Endothelial cell (in vitro differentiated cells): ENCODE measurements around the gene GABRB3. TPM values are rescaled to one million over a fixed set of nuclear protein-coding genes. Genes with fewer than 3 reads are reported as not detected.

ENCODE experiments used
- DNase-seq: peaks from one replicate; pipeline ENCODE4 v3.0.0; 2021; ENCODE audit warnings: low spot score
- H3K27ac Mint-ChIP-seq: one replicate; pipeline ENCODE4 v1.8.0; 2021; ENCODE audit warnings: mixed read lengths, inconsistent platforms; ENCODE audit not compliant: unreplicated experiment
- H3K27me3 Mint-ChIP-seq: one replicate; pipeline ENCODE4 v1.8.0; 2021; ENCODE audit warnings: mild to moderate bottlenecking, moderate library complexity, mixed read lengths, inconsistent platforms; ENCODE audit not compliant: unreplicated experiment
- H3K36me3 Mint-ChIP-seq: one replicate; pipeline ENCODE4 v1.8.0; 2021; ENCODE audit warnings: mild to moderate bottlenecking, low read depth, mixed read lengths, inconsistent platforms; ENCODE audit not compliant: unreplicated experiment
- H3K4me1 Mint-ChIP-seq: one replicate; pipeline ENCODE4 v1.8.0; 2021; ENCODE audit warnings: mild to moderate bottlenecking, mixed read lengths, inconsistent platforms; ENCODE audit not compliant: unreplicated experiment
- H3K4me3 Mint-ChIP-seq: one replicate; pipeline ENCODE4 v1.8.0; 2021; ENCODE audit warnings: mild to moderate bottlenecking, mixed read lengths, inconsistent platforms; ENCODE audit not compliant: unreplicated experiment
- H3K9me3 Mint-ChIP-seq: one replicate; pipeline ENCODE4 v1.8.0; 2021; ENCODE audit warnings: mixed read lengths, inconsistent platforms; ENCODE audit not compliant: unreplicated experiment
- total RNA-seq: library from RNA; stranded (reverse); fragmentation: NEBNext Ultra II Directional; extraction: Animal tissue kit (Norgen Biotek cat#: 25700); gene quantifications from one replicate; pipeline ENCODE4 v1.2.1, GENCODE V29; 2021; ENCODE audit not compliant: unreplicated experiment
- TF ChIP-seq, protein P1 (sequence below): fragments of 200-600 bp; sonication (generic); IDR thresholded peaks from one replicate; pipeline ENCODE4 v1.5.0; 2021; ENCODE audit warnings: antibody characterized with exemption; ENCODE audit not compliant: unreplicated experiment

Gene GABRB3
- total RNA-seq, 1 donor from 2014 or later, result 4.4 TPM

DNA sequence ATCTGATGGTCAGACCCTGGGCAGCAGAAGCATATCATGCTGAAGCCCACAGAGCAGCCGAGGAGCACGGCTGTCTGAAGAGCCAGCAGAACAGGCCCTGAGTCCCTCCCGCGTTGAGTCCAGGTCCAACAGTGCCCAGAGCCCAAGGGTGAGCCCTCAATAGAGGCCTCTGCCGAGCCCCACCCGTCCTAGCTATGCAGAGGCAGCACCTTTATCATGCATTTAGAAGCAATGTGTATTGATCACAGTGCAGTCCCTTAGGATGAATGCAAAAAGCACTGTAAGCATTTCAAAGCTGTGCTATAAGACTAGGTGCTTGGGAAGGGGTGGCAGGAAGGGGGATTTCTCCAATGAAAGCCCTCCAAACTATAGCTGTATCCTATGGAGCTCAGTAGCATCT is 208.5 kb downstream of the GABRB3 start:
- no peak overlapping the region for H3K27ac Mint-ChIP-seq
- H3K27me3 Mint-ChIP-seq, result no peaks in the 10 kb centered on the region
- no peaks in the 10 kb centered on the region for H3K36me3 Mint-ChIP-seq
- H3K9me3 Mint-ChIP-seq, result no peaks in the 10 kb centered on the region
- H3K4me1 Mint-ChIP-seq, result no peaks in the 10 kb centered on the region
- no peak for DNase-seq
- TF ChIP-seq, protein P1, sequence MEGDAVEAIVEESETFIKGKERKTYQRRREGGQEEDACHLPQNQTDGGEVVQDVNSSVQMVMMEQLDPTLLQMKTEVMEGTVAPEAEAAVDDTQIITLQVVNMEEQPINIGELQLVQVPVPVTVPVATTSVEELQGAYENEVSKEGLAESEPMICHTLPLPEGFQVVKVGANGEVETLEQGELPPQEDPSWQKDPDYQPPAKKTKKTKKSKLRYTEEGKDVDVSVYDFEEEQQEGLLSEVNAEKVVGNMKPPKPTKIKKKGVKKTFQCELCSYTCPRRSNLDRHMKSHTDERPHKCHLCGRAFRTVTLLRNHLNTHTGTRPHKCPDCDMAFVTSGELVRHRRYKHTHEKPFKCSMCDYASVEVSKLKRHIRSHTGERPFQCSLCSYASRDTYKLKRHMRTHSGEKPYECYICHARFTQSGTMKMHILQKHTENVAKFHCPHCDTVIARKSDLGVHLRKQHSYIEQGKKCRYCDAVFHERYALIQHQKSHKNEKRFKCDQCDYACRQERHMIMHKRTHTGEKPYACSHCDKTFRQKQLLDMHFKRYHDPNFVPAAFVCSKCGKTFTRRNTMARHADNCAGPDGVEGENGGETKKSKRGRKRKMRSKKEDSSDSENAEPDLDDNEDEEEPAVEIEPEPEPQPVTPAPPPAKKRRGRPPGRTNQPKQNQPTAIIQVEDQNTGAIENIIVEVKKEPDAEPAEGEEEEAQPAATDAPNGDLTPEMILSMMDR, result no peak
- H3K4me3 Mint-ChIP-seq, result no peak overlapping the region

DNA sequence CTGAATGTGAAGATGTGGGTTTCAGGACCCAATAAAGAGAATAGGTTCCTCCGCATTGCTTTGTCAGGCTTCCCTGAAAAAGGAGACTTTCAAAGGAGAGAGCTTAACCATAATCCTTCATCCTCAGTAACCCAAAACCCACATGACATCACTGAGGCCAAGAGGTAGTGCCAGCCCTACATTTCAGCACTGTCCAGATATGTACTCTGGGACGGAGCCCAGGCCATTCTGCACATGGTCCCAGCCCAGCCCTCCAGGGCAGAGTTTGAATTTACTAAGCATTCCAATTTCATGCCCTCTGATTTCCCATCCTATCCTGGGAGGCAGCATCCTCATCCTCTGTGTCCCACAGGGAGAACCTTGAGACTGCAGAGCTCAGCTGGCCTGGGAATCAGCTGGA is 210.5 kb downstream of the GABRB3 start:
- TF ChIP-seq, protein P1, result no peak
- H3K4me1 Mint-ChIP-seq, result no peaks in the 10 kb centered on the region
- H3K27ac Mint-ChIP-seq, result no peak overlapping the region
- no peak overlapping the region for H3K4me3 Mint-ChIP-seq
- H3K27me3 Mint-ChIP-seq, result no peaks in the 10 kb centered on the region
- no peak for DNase-seq
- H3K9me3 Mint-ChIP-seq, result no peaks in the 10 kb centered on the region
- no peaks in the 10 kb centered on the region for H3K36me3 Mint-ChIP-seq

DNA sequence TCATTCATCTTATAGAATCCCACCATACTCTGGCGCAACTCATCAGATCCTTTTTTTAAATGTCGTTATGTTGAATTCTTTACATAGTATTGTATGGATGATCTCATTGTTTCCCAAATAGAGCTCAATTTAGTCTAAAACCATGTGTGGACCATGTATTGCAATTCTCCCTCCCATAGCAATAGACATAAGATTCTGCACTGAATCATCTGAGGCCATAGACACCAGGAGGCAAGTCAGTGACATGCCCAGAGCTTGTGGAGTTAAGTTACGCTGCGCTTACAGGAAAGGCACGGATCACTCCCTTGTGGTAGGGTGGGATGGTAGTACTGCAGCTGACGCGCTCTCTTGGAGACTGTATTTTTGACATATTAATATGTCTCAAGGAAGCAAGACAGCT is 211.0 kb downstream of the GABRB3 start:
- Mint-ChIP-seq H3K27me3 (no peaks in the 10 kb centered on the region), H3K27ac (no peak overlapping the region), H3K4me1 (no peaks in the 10 kb centered on the region), H3K9me3 (no peaks in the 10 kb centered on the region), H3K36me3 (no peaks in the 10 kb centered on the region), H3K4me3 (no peak overlapping the region)
- TF ChIP-seq, protein P1, result no peak
- no peak for DNase-seq

DNA sequence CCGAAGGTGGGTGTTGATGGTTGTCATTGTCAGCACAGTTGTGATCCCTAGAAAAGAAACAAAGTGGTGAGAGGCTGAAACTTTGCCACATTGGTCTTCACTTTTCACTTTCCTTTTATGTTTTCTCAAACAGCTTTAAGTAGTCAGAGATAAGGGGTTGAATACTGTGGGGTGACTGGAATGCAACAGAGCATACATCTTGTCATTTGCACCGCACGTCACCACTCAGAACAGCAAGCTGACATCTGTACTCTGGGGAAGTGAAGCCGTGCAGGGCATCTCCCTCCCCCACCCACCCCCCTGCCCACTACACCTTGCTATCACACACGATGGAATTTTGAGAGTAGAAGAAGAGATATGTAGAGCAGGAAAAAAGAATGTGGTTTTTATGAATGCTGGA is 211.7 kb downstream of the GABRB3 start:
- TF ChIP-seq, protein P1, result no peak
- H3K27ac Mint-ChIP-seq, result no peak overlapping the region
- no peaks in the 10 kb centered on the region for H3K9me3 Mint-ChIP-seq
- H3K4me1 Mint-ChIP-seq, result no peaks in the 10 kb centered on the region
- H3K27me3 Mint-ChIP-seq, result no peaks in the 10 kb centered on the region
- DNase-seq, result no peak
- no peaks in the 10 kb centered on the region for H3K36me3 Mint-ChIP-seq
- H3K4me3 Mint-ChIP-seq, result no peak overlapping the region

DNA sequence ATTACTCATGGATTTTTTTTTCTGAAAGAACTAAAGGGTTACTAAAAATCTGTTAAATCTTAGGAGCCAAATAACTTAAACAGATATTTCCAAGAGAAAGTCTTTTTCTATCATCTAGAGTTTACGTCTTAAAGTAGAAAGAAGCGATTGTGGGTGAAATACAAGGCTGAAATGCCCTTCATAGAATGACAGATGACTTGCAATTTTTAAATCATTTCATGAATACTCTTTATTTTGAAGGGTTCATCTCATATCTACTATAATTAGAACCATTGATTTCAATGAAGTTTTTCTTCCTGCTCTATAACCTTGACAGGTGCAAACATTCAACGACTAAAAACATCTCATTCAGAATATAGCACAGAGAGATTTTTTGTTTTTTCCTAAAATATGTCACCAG is 217.0 kb downstream of the GABRB3 start:
- Mint-ChIP-seq H3K27ac (no peak overlapping the region), H3K27me3 (no peaks in the 10 kb centered on the region), H3K9me3 (no peaks in the 10 kb centered on the region), H3K36me3 (no peaks in the 10 kb centered on the region), H3K4me1 (no peaks in the 10 kb centered on the region), H3K4me3 (no peak overlapping the region)
- TF ChIP-seq, protein P1, result no peak
- no peak for DNase-seq
